ENCODE results near the gene PARD3.
"Not testable (repeated sequence)": the region's sequence is repeated elsewhere in the genome, so short reads cannot be mapped to it uniquely, and the experiment has no call there.

PARD3 gene

DNA sequence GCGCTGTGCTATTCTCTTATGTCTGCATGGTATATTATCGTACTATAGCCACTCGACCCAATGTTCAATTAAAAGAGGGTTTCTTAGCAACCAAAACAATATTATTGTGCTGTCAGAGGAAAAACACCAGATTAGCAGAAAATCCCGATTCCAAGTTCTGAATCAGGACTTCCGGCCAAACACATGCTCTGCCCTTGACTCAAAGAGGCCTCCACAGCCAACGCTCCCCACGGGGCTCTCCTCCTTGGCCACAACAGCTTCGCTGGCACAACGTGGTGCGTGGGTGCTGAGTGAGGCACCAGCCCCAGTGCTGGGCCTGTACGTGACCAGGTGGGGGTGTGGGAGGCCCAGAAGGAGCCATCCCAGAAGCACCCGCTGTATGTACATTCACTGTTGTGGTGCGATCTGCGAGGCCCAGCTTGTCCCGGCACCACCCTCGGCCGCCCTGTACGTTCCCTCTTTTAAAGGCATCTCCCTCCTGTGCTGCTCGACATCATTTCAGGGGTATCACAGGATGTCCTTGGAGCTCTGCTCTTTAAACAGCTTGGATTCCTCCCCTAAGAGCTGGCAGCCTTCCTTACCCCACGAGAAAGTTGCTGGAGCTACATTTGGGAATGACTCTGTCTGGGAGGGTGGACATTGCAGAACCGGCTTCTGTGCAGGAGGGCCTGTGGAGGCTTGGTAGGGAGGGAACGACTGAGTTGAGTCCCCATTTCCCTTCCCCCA, 736.2 kb downstream of the PARD3 start:
- POLR2A ChIA-PET, result no interaction called here
- DNase-seq (ENCODE audit: low read depth, low spot score), result no peak
- CTCF ChIA-PET, result no interaction called here
- no peak overlapping the region for H3K4me3 ChIP-seq (ENCODE audit: low read depth, low read length)
- TF ChIP-seq, protein P1, sequence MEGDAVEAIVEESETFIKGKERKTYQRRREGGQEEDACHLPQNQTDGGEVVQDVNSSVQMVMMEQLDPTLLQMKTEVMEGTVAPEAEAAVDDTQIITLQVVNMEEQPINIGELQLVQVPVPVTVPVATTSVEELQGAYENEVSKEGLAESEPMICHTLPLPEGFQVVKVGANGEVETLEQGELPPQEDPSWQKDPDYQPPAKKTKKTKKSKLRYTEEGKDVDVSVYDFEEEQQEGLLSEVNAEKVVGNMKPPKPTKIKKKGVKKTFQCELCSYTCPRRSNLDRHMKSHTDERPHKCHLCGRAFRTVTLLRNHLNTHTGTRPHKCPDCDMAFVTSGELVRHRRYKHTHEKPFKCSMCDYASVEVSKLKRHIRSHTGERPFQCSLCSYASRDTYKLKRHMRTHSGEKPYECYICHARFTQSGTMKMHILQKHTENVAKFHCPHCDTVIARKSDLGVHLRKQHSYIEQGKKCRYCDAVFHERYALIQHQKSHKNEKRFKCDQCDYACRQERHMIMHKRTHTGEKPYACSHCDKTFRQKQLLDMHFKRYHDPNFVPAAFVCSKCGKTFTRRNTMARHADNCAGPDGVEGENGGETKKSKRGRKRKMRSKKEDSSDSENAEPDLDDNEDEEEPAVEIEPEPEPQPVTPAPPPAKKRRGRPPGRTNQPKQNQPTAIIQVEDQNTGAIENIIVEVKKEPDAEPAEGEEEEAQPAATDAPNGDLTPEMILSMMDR (IDR thresholded peaks at IDR 0.05; ENCODE audit: insufficient read depth, low read length, missing control alignments), result no peak

DNA sequence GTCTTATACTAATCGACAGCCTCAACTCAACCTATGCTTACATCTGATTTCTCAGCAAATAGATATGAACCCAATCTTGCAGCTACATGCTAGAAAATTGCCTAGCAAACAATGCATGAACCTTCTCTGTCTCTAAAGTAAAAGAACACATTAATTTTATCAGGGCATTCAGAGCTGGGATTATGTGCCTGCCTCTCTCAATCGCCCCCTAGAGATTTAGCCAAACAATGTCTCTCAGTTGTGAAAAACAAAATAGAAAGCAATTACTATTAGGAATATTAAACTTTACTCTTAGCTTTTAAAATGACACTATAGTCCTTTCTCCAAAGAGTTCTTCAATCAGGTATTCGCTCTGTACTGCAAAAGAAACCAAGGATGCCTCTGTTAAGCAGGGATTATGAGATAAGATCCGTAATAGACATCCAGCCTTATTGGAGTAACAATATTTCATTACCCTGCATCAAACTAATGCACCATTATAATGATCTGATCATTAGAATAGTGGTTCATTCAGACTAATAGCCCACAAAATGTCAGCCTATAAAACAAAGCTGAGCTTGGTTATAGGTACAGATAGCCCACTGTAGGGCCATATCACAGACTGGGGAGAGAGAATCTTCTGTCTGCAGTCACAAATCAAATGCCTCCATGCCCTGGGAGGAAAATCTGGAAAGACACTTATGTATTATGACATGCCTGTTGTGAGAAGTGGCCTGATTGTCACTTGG, 736.9 kb downstream of the PARD3 start:
- CTCF ChIA-PET, result no interaction called here
- TF ChIP-seq, protein P1 (IDR thresholded peaks at IDR 0.05; ENCODE audit: insufficient read depth, low read length, missing control alignments), result no peak
- H3K4me3 ChIP-seq (ENCODE audit: low read depth, low read length), result no peak overlapping the region
- POLR2A ChIA-PET, result no interaction called here
- DNase-seq (ENCODE audit: low read depth, low spot score), result no peak

DNA sequence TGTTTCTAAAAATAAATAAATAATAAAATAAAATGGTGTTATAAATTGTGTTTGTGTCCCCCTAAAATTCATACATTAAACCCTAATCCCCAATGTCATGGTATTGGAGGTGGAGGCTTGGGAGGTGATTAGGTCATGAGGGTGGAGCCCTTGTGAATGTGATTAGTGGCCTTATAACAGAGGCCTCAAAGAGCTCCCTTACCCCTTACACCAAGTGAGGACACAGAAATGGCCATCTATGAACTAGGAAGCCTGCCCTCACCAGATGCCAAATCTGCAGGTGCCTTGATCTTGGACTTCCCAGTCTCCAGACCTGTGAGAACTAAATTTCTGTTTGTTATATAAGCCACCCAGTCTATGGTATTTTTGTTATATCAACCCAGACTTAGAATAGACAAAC, 738.7 kb downstream of the PARD3 start:
- no peak for DNase-seq (ENCODE audit: low read depth, low spot score)
- H3K4me3 ChIP-seq (ENCODE audit: low read depth, low read length), result no peak overlapping the region
- ChIA-PET CTCF (interaction anchor here (1.2 kb wide), 1 partner anchor 10 kb away, joined by 5 read pairs; no protein-coding TSS in a partner anchor), POLR2A (no interaction called here)
- TF ChIP-seq, protein P1 (IDR thresholded peaks at IDR 0.05; ENCODE audit: insufficient read depth, low read length, missing control alignments), result no peak

DNA sequence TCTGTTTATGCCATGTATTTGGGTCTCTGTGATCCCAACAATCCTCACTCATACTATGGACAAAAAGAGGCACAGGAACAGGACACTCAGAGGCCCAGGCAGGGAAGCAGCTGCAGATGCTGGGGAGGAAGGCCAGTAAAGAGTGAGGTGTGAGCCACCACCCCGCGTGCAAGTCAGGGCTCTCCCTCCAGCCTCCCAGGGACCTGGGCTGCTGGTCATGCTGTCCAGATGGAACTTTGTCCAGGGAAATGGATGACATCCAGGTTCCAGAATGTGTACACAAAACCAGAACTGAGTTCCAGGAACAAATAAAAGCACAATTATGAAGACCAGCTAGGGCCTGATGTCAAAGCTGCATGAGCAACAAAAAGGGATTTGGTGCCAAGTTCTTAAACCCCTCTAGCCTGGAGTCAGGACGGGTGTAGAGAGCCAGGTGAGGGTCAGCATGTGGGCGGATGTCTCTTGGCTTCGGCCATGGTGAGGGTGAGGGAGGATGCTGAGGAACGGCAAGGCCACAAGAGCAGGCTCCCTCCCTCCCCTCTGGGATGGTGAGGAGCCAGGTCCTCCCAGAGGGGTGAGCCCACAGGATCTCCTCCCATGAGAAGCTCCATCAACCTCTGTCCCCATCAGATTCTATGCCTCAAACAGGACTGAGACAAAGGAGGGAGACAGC, 739.7 kb downstream of the PARD3 start:
- DNase-seq (ENCODE audit: low read depth, low spot score), result no peak
- POLR2A ChIA-PET, result no interaction called here
- TF ChIP-seq, protein P1 (IDR thresholded peaks at IDR 0.05; ENCODE audit: insufficient read depth, low read length, missing control alignments), result no peak
- no peak overlapping the region for H3K4me3 ChIP-seq (ENCODE audit: low read depth, low read length)
- CTCF ChIA-PET, result interaction anchor here (1.2 kb wide), 1 partner anchor 11 kb away, joined by 5 read pairs; no protein-coding TSS in a partner anchor

DNA sequence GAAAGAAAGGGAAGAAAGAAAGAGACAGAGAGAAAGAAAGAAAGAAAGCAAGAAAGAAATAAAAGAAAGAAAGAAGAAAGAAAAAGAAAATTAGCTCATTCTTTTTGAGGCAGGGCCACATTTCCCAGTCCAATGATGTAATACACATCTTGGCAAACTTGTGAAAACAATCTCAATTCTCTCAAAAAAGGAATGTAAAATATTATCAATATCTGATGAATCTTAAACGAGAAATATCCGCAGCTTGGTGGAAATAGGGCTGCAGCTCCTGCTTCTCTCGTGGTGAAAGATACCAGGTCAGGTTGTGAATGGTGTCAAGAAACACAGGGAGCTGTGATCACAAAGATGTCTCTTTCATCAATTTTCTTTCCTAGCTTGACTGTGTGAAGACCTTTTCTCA, 741.0 kb downstream of the PARD3 start:
- DNase-seq (ENCODE audit: low read depth, low spot score), result no peak
- TF ChIP-seq, protein P1 (IDR thresholded peaks at IDR 0.05; ENCODE audit: insufficient read depth, low read length, missing control alignments), result no peak
- ChIA-PET POLR2A (no interaction called here), CTCF (no interaction called here)
- no peak overlapping the region for H3K4me3 ChIP-seq (ENCODE audit: low read depth, low read length)

DNA sequence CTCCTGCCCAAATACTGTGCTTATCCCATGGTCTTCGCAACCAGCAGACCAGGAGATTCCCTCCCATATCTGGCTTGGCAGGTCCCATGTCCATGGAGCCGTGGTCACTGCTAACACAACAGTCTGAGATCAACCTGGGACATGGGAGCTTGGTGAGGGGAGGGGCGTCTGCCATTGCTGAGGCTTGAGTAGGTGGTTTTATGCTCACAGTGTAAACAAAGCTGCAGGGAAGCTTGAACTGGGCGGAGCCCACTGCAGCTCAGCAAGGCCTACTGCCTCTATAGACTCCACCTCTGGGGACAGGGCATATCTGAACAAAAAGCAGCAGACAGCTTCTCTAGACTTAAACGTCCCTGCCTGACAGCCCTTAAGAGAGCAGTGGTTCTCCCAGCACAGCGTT, 747.4 kb downstream of the PARD3 start:
- POLR2A ChIA-PET; H3K4me3 ChIP-seq (ENCODE audit: low read depth, low read length); DNase-seq (ENCODE audit: low read depth, low spot score); CTCF ChIA-PET: not testable (repeated sequence)

All from AG04449 (cell line).